HUES64 (cell line): ENCODE data around the gene EIF4H.

Experiments
- H3K27ac ChIP-seq: 2 replicates; pipeline ENCODE4 v1.7.0; 2013; ENCODE audit warnings: low read depth, low read length, inconsistent platforms
- H3K27me3 ChIP-seq: 2 replicates; pipeline ENCODE4 v1.6.1; 2013; ENCODE audit warnings: mild to moderate bottlenecking, low read length; ENCODE audit not compliant: insufficient read depth
- H3K36me3 ChIP-seq: 2 replicates; pipeline ENCODE4 v1.6.1; 2013; ENCODE audit warnings: mild to moderate bottlenecking, low read length; ENCODE audit not compliant: insufficient read depth
- H3K4me1 ChIP-seq: 2 replicates; pipeline ENCODE4 v1.6.1; 2013; ENCODE audit warnings: mild to moderate bottlenecking, low read length, moderate library complexity; ENCODE audit not compliant: insufficient read depth
- H3K4me3 ChIP-seq: 2 replicates; pipeline ENCODE4 v1.5.1; 2013; ENCODE audit warnings: mild to moderate bottlenecking, low read length, moderate library complexity
- H3K9ac ChIP-seq: 2 replicates; pipeline ENCODE4 v1.6.1; 2013; ENCODE audit warnings: mild to moderate bottlenecking, low read depth, low read length
- H3K9me3 ChIP-seq: 2 replicates; pipeline ENCODE4 v1.6.1; 2013; ENCODE audit warnings: low read depth, low read length; ENCODE audit not compliant: insufficient read depth
- WGBS: fragments of 150-250, 120-280 bp; methylation state at CpG from one replicate; pipeline ENCODE4 v1.1.7; 2013; ENCODE audit warnings: missing lambda C conversion rate; 5-methylcytosine and 5-hydroxymethylcytosine counted together

The EIF4H gene

GRCh38 chr7:74228951-74229900, 55.1 kb downstream of the EIF4H start:
- WGBS: 96% methylated on average over 9 of the region's 9 CpGs
- peaks cover 66% of the 10 kb centered on the region for H3K36me3 ChIP-seq
- no peaks in the 10 kb centered on the region for H3K4me1 ChIP-seq

GRCh38 chr7:74230446-74231231, 56.5 kb downstream of the EIF4H start:
- Histone ChIP-seq H3K27ac (no peak overlapping the region), H3K4me1 (no peaks in the 10 kb centered on the region), H3K27me3 (no peaks in the 10 kb centered on the region), H3K36me3 (peaks cover 73% of the 10 kb centered on the region), H3K9me3 (no peaks in the 10 kb centered on the region), H3K9ac (no peak overlapping the region), H3K4me3 (no peak overlapping the region)
- WGBS: 97% methylated on average over 15 of the region's 15 CpGs

More at GRCh38 chr7:74228951-74229900, 55.1 kb downstream of the EIF4H start:
- no peak overlapping the region for H3K4me3 ChIP-seq
- H3K27me3 ChIP-seq: no peaks in the 10 kb centered on the region
- H3K9ac ChIP-seq: no peak overlapping the region
- no peak overlapping the region for H3K27ac ChIP-seq
- no peaks in the 10 kb centered on the region for H3K9me3 ChIP-seq

- H3K9me3 ChIP-seq: no peaks in the 10 kb centered on the region
- H3K27me3 ChIP-seq: no peaks in the 10 kb centered on the region
- no peaks in the 10 kb centered on the region for H3K4me1 ChIP-seq
- H3K9ac ChIP-seq: no peak overlapping the region
- peaks cover 76% of the 10 kb centered on the region for H3K36me3 ChIP-seq
- H3K4me3 ChIP-seq: no peak overlapping the region
- H3K27ac ChIP-seq: no peak overlapping the region
- WGBS: 96% methylated on average over 12 of the region's 12 CpGs
Observed at GRCh38 chr7:74231232-74231590, 57.1 kb downstream of the EIF4H start.

- no peak overlapping the region for H3K27ac ChIP-seq
- no peaks in the 10 kb centered on the region for H3K4me1 ChIP-seq
- H3K9me3 ChIP-seq: no peaks in the 10 kb centered on the region
- H3K27me3 ChIP-seq: no peaks in the 10 kb centered on the region
- H3K9ac ChIP-seq: no peak overlapping the region
- H3K4me3 ChIP-seq: no peak overlapping the region
- H3K36me3 ChIP-seq: peaks cover 91% of the 10 kb centered on the region
- whole genome bisulfite sequencing: 96% methylated on average over 13 of the region's 13 CpGs
Observed at GRCh38 chr7:74233655-74234285, 59.6 kb downstream of the EIF4H start.

- Histone ChIP-seq H3K27me3 (no peaks in the 10 kb centered on the region), H3K36me3 (peaks cover 92% of the 10 kb centered on the region), H3K27ac (no peak overlapping the region), H3K4me1 (no peaks in the 10 kb centered on the region), H3K9ac (no peak overlapping the region), H3K4me3 (no peak overlapping the region), H3K9me3 (no peaks in the 10 kb centered on the region)
- 96% methylated on average over 8 of the region's 8 CpGs for WGBS
Observed at GRCh38 chr7:74235518-74236268, 61.5 kb downstream of the EIF4H start.

- Histone ChIP-seq H3K36me3 (peaks cover 91% of the 10 kb centered on the region), H3K9ac (no peak overlapping the region), H3K27ac (no peak overlapping the region), H3K27me3 (no peaks in the 10 kb centered on the region), H3K9me3 (no peaks in the 10 kb centered on the region), H3K4me3 (no peak overlapping the region), H3K4me1 (no peaks in the 10 kb centered on the region)
- 95% methylated on average over 3 of the region's 3 CpGs for WGBS
Observed at GRCh38 chr7:74236284-74236683, 62.1 kb downstream of the EIF4H start.

- no peak overlapping the region for H3K4me3 ChIP-seq
- 98% methylated on average over 4 of the region's 4 CpGs for WGBS
Observed at GRCh38 chr7:74240482-74240881, 66.3 kb downstream of the EIF4H start.

GRCh38 chr7:74242122-74242443, 67.9 kb downstream of the EIF4H start:
- Histone ChIP-seq H3K36me3 (peaks cover 91% of the 10 kb centered on the region), H3K9me3 (no peaks in the 10 kb centered on the region), H3K4me1 (no peaks in the 10 kb centered on the region), H3K27me3 (no peaks in the 10 kb centered on the region), H3K4me3 (no peak overlapping the region), H3K9ac (no peak overlapping the region), H3K27ac (no peak overlapping the region)
- 93% methylated on average over 5 of the region's 6 CpGs for WGBS

More at GRCh38 chr7:74240482-74240881, 66.3 kb downstream of the EIF4H start:
- Histone ChIP-seq H3K9ac (no peak overlapping the region), H3K4me1 (no peaks in the 10 kb centered on the region), H3K27me3 (no peaks in the 10 kb centered on the region), H3K36me3 (peaks cover 97% of the 10 kb centered on the region), H3K27ac (no peak overlapping the region), H3K9me3 (no peaks in the 10 kb centered on the region)

GRCh38 chr7:74246497-74246896, 72.3 kb downstream of the EIF4H start:
- H3K9ac ChIP-seq: no peak overlapping the region
- no peak overlapping the region for H3K4me3 ChIP-seq
- WGBS: 98% methylated on average over 4 of the region's 4 CpGs
- no peaks in the 10 kb centered on the region for H3K9me3 ChIP-seq
- no peaks in the 10 kb centered on the region for H3K27me3 ChIP-seq
- H3K27ac ChIP-seq: no peak overlapping the region
- H3K36me3 ChIP-seq: peaks cover 90% of the 10 kb centered on the region
- no peaks in the 10 kb centered on the region for H3K4me1 ChIP-seq
